ENCODE measurements around the gene DCAF7. TPM values are rescaled to one million over a fixed set of nuclear protein-coding genes. Genes with fewer than 3 reads are reported as not detected.

DCAF7 gene, protein sequence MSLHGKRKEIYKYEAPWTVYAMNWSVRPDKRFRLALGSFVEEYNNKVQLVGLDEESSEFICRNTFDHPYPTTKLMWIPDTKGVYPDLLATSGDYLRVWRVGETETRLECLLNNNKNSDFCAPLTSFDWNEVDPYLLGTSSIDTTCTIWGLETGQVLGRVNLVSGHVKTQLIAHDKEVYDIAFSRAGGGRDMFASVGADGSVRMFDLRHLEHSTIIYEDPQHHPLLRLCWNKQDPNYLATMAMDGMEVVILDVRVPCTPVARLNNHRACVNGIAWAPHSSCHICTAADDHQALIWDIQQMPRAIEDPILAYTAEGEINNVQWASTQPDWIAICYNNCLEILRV
- 10 to 100 TPM; 17.9 to 32.8 (median 23.9) TPM for total RNA-seq

DNA sequence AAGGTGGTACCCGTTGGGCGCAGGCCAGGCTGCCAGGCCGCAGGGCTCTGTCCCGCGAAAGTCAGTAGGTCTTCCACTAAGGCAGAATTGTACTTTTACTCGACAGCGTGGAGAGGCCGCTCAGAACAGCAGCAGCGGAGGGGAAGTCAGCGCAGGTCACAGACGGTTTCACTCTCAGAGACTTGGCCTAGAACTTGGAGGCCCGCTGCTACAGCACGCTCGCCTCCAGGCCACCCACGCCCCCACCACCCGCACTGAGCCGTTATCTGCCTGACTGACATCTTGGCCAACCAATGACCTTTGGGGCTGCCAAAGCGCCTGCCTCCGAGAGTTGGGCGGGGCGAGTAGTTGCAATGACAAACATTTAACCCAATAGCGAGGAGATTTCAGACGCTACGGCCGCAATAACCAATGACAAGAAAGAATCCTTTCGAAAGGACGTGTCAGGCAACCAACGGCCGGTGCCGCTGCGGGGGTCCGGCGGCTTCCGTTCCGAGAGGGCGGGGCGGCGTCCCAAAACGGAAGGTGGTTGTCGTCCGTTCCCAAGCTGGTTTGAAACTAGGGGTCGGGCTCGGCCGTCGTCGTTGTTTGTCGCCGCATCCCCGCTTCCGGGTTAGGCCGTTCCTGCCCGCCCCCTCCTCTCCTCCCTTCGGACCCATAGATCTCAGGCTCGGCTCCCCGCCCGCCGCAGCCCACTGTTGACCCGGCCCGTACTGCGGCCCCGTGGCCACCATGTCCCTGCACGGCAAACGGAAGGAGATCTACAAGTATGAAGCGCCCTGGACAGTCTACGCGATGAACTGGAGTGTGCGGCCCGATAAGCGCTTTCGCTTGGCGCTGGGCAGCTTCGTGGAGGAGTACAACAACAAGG lies at the start of gene DCAF7:
Gene DCAF7, plus strand, starts transcription at position 532 of the 871 bp plus-strand sequence. Its CDS starts 201 bp downstream, at position 733.
- TF ChIP-seq, protein P1, sequence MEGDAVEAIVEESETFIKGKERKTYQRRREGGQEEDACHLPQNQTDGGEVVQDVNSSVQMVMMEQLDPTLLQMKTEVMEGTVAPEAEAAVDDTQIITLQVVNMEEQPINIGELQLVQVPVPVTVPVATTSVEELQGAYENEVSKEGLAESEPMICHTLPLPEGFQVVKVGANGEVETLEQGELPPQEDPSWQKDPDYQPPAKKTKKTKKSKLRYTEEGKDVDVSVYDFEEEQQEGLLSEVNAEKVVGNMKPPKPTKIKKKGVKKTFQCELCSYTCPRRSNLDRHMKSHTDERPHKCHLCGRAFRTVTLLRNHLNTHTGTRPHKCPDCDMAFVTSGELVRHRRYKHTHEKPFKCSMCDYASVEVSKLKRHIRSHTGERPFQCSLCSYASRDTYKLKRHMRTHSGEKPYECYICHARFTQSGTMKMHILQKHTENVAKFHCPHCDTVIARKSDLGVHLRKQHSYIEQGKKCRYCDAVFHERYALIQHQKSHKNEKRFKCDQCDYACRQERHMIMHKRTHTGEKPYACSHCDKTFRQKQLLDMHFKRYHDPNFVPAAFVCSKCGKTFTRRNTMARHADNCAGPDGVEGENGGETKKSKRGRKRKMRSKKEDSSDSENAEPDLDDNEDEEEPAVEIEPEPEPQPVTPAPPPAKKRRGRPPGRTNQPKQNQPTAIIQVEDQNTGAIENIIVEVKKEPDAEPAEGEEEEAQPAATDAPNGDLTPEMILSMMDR (IDR thresholded peaks at IDR 0.05; ENCODE audit: low read depth), result no peak

DNA sequence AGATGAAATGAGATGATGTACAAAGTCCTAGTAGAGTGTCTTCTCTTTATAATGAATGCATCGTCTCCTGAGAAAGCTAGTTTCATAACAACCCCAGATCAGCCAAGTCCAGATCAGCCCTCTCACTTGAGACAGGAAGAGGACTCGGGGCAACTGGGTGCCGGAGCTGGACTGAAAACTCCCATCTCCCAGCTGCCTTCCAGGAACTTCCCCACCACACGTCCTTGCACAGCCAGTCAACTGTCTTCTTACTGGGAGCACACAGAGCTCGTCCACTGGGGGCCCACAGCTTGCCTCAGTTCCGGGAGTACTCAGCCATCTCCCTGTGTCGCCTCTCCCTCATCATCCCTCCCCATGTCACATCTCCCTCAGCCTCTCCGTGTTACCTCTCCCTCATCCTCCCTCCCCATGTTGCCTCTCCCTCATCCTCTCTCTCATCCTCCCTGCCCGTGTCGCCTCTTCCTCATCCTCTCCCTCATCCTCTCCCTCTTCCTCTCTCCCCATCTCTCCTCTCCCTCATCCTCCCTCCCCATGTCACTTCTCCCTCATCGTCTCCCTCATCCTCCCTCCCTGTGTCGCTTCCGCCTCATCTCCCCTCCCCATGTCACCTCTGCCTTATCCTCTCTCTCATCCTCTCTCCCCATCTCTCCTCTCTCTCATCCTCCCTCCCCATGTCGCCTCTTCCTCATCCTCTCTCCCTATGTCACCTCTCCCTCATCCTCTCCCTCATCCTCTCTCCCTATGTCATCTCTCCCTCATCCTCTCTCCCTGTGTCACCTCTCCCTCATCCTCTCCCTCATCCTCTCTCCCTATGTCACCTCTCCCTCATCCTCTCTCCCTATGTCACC lies 49.5 kb upstream of the DCAF7 start:
- TF ChIP-seq, protein P1 (IDR thresholded peaks at IDR 0.05; ENCODE audit: low read depth), result no peak

DNA sequence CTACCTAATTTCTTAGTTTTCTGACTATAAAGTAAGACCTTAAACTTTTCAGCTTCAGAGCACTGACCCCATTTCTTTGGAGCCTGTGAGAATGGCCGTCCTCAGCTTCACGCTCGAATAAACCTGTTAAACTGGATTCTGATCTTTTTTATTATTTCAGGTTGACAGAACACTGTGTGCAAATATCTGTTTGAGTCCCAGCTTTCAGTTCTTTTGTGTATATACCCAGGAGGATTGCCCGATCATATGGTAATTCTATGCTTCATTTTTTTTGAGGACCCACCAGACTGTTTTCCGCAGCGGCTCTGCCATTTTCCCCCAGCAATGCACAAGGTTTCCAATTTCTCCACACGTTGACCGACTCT lies 47.0 kb upstream of the DCAF7 start:
- TF ChIP-seq, protein P1 (IDR thresholded peaks at IDR 0.05; ENCODE audit: low read depth), result no peak

DNA sequence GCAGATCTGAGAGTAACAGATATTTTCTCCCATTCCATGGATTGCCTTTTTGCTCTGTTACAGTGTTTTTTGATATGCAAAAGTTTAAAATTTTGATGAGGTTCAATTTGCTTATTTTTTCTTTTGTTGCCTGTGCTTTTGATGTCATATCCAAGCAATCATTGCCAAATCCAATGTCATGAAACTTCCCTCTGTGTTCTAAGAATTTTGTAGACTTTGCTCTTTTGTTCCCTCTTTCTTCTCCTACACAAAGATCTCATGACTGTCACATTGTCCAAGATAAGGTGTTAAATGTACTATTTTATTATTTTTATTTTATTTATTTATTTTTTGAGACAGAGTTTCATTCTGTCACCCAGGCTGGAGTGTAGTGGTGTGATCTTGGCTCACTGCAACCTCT lies 46.0 kb upstream of the DCAF7 start:
- TF ChIP-seq, protein P1 (IDR thresholded peaks at IDR 0.05; ENCODE audit: low read depth), result no peak

DNA sequence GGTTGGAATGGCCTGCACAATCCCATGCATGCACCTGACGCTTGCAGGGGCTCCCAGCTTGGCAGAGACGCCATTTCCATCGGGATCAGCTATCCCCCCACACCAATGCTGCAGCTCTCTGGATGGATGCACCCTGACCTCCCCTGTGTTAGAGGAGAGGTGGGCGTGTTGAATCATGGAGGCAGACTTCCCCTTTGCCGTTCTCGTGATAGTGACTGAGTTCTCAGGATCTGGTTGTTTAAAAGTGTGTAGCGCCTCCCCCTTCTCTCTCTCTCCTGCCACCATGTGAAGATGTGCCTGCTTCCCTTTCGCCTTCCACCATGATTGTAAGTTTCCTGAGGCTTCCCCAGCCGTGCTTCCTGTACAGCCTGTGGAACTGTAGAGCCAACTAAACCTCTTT lies 44.9 kb upstream of the DCAF7 start:
- TF ChIP-seq, protein P1 (IDR thresholded peaks at IDR 0.05; ENCODE audit: low read depth), result no peak

DNA sequence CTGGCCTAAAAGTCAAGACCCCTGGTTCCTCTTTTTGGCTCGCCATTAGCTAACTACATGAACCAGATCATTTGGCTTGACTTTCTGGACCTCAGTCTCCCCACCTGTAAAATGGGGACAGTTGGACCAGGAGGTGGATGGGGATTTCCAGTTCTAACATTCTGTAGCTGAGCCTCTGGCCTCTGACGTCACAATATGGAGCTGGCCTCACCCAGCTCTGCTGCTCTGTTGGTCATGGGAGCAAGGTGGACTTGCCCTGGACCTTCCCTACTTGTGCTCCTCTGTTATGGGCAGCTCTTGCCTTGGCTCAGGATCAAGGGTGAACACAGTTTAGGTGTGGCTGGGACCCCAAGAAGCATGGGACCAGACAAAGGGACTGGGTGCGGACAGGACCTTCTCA lies 43.6 kb upstream of the DCAF7 start:
- TF ChIP-seq, protein P1 (IDR thresholded peaks at IDR 0.05; ENCODE audit: low read depth), result no peak
